DMS114 treated with DMSO at 0.1 percent for 48 hours (cell line): ENCODE measurements around the gene SPOUT1.
"Not testable (repeated sequence)": the region's sequence is repeated elsewhere in the genome, so short reads cannot be mapped to it uniquely, and the experiment has no call there.

Source experiments
- DNase-seq: peaks from one replicate; lab custom pipeline; 2025; ENCODE audit not compliant: unreplicated experiment; lab: John Stamatoyannopoulos, UW

Gene SPOUT1, protein sequence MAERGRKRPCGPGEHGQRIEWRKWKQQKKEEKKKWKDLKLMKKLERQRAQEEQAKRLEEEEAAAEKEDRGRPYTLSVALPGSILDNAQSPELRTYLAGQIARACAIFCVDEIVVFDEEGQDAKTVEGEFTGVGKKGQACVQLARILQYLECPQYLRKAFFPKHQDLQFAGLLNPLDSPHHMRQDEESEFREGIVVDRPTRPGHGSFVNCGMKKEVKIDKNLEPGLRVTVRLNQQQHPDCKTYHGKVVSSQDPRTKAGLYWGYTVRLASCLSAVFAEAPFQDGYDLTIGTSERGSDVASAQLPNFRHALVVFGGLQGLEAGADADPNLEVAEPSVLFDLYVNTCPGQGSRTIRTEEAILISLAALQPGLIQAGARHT

DNA sequence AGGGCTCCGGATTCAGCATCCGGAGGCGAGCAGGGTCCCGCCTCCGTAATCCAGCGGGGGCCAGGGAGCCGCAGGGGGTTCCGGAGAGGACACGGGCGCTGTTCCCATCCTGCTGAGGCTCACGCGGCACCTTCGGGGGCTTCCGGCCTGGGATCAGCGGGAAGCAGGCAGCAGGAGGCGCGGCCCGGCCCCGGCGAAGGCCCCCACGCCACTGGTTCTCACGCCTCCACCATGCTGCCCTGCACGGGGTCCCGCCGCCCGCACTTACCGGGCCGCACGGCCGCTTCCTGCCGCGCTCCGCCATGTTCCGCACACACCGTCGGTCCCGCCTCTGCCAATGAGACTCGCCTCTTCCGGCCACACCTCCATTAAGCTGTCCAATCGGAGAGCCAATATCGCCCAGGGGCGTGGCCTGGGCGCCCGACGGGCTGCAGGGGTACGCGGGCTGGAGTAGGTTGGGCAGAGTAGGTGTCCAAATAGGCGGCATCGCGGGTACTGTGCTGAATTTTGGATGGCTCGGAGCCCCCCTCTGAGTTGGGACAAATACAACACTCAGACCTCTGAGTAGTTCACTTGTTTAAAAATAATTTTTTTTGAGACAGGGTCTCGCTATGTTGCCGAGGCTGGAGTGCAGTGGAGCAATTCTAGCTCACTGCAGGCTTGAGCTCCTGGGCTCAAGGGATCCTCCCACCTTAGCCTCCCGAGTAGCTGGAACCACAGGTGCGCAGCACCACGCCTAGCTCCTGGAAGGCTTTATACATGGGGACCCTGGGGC lies at the start of gene SPOUT1:
TSS of gene SPOUT1 (minus strand) at position 318 of the 775 bp plus-strand sequence. CDS start at position 304, 14 bp downstream.
- peak; percentile 86 for DNase-seq

GRCh38 chr9:128877852-128878251 lies 48.3 kb upstream of the SPOUT1 start:
- DNase-seq = no peak

- not testable (repeated sequence) for DNase-seq
These were observed 41.3 kb upstream of the SPOUT1 start for GRCh38 chr9:128870941-128871265.

DNA sequence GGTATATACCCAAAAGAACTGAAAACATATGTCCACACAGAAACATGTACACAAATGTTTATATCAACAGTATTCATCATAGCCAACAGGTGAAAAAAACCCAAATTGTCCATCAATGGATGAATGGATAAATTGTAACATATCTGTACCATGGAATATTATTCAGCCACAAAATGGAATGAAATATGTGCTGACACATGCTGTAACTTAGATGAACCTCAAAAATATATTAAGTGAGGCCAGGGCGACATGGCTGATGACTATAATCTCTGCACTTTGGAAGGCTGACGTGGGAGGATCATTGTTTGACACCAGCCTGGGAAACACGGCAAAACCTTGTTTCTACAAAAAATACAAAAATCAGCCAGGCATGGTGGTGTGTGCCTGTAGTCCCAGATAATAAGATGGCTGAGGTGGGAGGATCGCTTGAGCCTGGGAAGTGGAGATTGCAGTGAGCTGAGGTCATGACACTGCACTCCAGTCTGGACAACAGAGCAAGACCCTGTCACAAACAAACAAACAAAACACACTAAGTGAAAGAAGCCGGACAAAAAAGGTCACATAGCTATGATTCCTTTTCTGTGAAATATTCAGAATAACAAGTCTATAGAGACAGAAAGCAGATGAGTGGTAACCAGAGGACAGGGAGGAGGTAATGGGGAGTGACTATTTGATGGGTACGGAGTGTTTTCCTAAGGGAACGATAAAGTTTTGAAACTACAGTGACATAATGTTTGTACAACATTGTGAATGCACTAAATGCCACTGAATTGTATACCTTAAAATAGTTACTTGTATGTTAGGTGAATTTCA lies 40.7 kb upstream of the SPOUT1 start:
- peak; percentile 5 for DNase-seq

- no peak for DNase-seq
These were observed 34.1 kb upstream of the SPOUT1 start for GRCh38 chr9:128863647-128864046.

GRCh38 chr9:128862401-128862851 lies 32.8 kb upstream of the SPOUT1 start:
- DNase-seq = no peak

DNA sequence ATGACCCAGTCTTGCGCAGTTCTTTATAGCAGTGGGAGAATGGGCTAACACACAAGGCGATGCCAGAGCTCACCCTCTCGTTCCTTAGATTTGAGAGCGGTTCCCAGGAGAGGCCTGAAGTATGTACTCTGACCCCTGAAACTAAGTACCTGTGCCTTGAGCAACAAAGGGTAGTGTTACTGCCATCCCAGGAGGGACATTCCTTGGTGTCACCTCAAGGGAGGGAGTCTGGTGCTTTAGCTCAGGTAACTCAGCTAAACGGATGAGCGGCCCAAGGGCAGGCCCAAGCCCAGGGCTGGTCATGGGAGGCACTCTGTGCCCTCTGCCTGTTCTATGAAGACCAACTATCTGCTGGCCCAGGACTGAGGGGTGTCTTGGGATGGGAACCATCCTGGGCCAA lies 31.9 kb upstream of the SPOUT1 start:
- no peak for DNase-seq

GRCh38 chr9:128860937-128861336 lies 31.3 kb upstream of the SPOUT1 start:
- DNase-seq = no peak

- not testable (repeated sequence) for DNase-seq
These were observed 28.9 kb upstream of the SPOUT1 start for GRCh38 chr9:128858476-128858875.

DNA sequence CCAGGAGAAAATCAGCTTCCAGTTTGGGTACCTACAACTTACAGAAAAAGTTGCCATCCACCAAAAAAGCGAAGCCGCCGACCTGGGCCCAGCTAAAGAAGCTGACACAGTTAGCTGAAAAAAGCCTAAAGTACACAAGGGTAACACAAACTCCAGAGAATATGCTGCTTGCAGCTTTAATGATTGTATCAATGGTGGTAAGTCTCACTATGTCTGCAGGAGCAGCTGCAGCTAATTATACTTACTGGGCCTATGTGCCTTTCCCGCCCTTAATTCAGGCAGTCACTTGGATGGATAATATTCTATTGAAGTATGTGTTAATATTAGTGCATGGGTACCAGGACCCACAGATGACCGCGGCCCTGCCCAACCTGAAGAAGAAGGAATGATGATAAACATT lies 24.9 kb upstream of the SPOUT1 start:
- not testable (repeated sequence) for DNase-seq

DNA sequence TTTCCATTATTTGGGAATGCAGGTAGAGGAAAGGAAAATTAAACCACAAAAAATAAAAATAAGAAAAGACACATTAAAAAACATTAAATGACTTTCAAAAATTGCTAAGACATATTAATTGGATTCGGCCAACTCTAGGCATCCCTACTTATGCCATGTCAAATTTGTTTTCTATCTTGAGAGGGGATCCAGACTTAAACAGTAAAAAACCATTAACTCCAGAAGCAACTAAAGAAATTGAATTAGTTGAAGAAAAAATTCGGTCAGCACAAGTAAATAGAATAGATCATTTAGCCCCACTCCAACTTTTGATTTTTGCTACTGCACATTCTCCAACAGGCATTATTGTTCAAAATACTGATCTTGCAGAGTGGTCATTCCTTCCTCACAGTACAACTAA lies 23.1 kb upstream of the SPOUT1 start:
- DNase-seq = not testable (repeated sequence)

DNA sequence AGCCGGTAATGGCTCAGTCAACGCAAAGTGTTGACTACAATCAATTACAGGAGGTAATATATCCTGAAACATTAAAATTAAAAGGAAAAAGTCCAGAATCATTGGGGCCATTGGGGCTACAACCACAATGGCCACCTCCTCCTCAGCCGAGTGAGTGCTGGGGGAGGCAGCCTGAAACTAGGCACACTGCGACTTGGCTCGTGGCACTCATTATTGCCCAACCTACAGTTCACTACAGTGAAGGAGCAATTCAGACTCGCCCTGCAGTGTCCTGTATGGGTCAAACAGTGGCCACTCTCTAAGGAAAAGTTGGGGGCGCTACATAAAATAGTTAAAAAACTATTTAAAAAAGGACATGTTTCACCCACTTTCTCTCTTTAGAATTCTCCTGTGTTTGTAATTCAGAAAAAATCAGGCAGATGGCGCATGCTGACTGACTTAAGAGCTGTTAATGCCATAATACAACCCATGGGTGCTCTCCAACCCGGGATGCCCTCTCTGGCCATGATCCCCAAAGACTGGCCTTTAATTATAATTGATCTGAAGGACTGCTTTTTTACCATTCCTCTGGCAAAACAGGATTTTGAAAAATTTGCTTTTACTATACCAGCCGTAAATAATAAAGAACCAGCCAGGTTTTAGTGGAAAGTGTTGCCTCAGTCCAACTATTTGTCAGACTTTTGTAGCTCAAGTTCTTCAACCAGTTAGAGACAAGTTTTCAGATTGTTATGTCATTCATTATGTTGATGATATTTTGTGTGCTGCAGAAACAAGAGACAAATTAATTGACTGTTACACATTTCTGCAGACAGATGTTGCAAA lies 22.4 kb upstream of the SPOUT1 start:
- peak; percentile 32 for DNase-seq

DNA sequence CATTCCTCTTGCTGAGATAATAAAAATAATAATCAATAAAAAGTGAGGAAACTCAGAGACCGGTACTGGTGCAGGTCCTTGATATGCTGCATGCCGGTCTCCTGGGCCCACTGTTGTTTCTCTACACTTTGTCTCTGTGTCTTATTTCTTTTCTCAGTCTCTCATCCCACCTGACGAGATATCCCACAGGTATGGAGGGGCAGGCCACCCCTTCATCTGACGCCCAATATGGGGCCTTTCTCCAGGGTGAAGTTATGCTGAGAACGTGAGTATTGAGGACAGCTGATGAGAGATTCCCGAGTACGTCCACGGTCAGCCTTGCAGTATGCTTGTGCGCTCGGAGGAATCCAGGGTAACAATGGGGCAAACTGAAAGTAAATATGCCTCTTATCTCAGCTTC lies 21.4 kb upstream of the SPOUT1 start:
- not testable (repeated sequence) for DNase-seq

- no peak for DNase-seq
These were observed 18.2 kb upstream of the SPOUT1 start for GRCh38 chr9:128847803-128848202.

DNA sequence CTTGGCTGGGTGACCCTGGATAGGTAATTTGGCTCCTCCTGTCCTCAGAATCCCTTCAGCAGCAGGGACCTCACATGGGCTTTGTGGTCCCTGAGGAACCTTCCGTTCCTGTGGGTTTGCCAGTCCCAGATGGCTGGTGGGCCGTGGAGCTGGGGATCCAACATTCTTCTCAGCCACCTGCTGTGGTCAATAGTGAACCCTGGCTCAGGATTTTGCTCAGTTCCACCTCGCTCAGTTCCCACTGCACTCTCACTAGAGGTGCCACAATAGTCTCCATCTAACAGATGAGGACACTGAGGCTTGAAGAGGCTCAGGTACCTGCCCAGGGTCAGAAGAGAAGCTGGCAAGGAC lies 17.1 kb upstream of the SPOUT1 start:
- no peak for DNase-seq

- DNase-seq = no peak
These were observed 15.8 kb upstream of the SPOUT1 start for GRCh38 chr9:128845186-128845931.

DNA sequence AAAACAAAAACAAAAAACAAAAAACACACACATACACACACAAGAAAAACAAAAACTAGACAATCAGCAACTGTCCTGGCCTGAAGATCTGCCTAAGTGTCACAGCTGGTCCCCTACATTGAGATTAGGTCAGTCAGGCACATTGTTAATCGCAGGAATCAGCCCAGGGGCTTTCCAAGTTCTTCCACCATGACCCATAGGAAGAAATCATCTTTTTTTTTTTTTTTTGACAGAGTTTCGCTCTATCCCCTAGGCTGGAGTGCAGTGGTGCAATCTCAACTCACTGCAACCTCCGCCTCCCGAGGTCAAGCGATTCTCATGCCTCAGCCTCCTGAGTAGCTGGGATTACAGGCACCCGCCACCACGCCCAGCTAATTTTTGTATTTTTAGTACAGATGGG lies 13.6 kb upstream of the SPOUT1 start:
- not testable (repeated sequence) for DNase-seq

DNA sequence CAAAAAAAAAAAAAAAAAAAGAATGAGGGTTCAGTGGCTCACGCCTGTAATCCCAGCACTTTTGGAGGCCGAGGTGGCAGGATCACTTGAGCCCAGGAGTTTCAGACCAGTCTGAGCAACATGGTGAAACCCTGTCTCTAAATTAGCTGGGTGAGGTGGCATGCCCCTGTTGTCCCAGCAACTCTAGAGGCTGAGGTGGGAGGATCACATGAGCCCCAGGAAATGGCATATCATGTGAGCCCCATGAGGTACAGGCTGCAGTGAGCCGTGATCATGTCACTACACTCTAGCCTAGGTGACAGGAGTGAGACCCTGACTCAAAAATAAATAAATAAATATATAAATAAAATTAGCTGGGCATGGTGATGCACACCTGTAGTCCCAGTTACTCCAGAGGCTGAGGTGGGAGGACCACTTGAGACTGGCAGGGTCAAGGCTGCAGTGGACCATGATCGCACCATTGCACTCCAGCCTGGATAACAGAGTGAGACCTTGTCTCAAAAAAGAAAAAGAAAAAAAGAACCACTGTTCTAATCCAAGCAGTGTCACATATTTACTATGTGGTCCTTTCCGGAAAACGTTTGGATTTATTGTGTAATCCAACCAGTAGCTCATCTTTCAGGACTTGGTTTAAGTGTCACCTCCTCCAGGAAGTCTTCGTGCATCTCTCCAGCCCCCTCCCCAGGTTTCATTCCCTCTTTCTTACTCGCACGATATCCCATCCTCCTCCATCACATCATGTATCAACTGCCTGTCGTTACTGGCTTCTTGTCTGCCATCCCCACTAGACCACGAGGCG lies 12.3 kb upstream of the SPOUT1 start:
- no peak for DNase-seq

- no peak for DNase-seq
These were observed 10.9 kb upstream of the SPOUT1 start for GRCh38 chr9:128840524-128840923.
